Endodermal cell (in vitro differentiated cells): ENCODE measurements around the gene PROM1. TPM values are rescaled to one million over a fixed set of nuclear protein-coding genes. Genes with fewer than 3 reads are reported as not detected.

Experiments used
- DNase-seq: peaks from one replicate; pipeline ENCODE4 v3.0.0-alpha.2; 2017
- H3K27ac ChIP-seq: 2 replicates; pipeline ENCODE4 v1.5.1; 2013; ENCODE audit warnings: mild to moderate bottlenecking, low read depth, low read length, moderate library complexity
- H3K27me3 ChIP-seq: 2 replicates; pipeline ENCODE4 v1.6.1; 2013; ENCODE audit warnings: mild to moderate bottlenecking, low read length, moderate library complexity; ENCODE audit not compliant: insufficient read depth, control insufficient read depth, poor library complexity, severe bottlenecking
- H3K36me3 ChIP-seq: 2 replicates; pipeline ENCODE4 v1.7.0; 2013; ENCODE audit warnings: mild to moderate bottlenecking, low read length, moderate library complexity; ENCODE audit not compliant: control insufficient read depth, insufficient read depth
- H3K4me1 ChIP-seq: one replicate; pipeline ENCODE4 v1.7.0; 2013; ENCODE audit warnings: low read length; ENCODE audit not compliant: control insufficient read depth, insufficient read depth
- H3K4me3 ChIP-seq: 2 replicates; pipeline ENCODE4 v1.5.1; 2013; ENCODE audit warnings: mild to moderate bottlenecking, low read length, moderate library complexity
- H3K9ac ChIP-seq: 2 replicates; pipeline ENCODE4 v1.6.1; 2013; ENCODE audit warnings: mild to moderate bottlenecking, low read length, moderate library complexity; ENCODE audit not compliant: poor library complexity, severe bottlenecking; ENCODE audit errors: extremely low read depth
- H3K9me3 ChIP-seq: 2 replicates; pipeline ENCODE4 v1.6.1; 2013; ENCODE audit warnings: mild to moderate bottlenecking, low read length, moderate library complexity; ENCODE audit not compliant: control insufficient read depth
- H3K27ac Mint-ChIP-seq: 2 replicates; pipeline ENCODE4 v1.8.0; 2020; ENCODE audit warnings: mixed read lengths
- H3K27me3 Mint-ChIP-seq: 2 replicates; pipeline ENCODE4 v1.8.0; 2021; ENCODE audit warnings: mild to moderate bottlenecking, mixed read lengths; ENCODE audit not compliant: insufficient read depth
- H3K36me3 Mint-ChIP-seq: 2 replicates; pipeline ENCODE4 v1.8.0; 2020; ENCODE audit warnings: low read depth, mixed read lengths
- H3K4me1 Mint-ChIP-seq: 2 replicates; pipeline ENCODE4 v1.8.0; 2020; ENCODE audit warnings: mixed read lengths
- H3K4me3 Mint-ChIP-seq: 2 replicates; pipeline ENCODE4 v1.8.0; 2020; ENCODE audit warnings: mild to moderate bottlenecking, moderate library complexity, mixed read lengths
- H3K9me3 Mint-ChIP-seq: 2 replicates; pipeline ENCODE4 v1.8.0; 2020; ENCODE audit warnings: mild to moderate bottlenecking, mixed read lengths
- CTCF ChIP-seq: fragments of 200-600 bp; sonication (generic); conservative IDR thresholded peaks from 2 replicates; pipeline ENCODE4 v1.5.0; 2021; ENCODE audit warnings: antibody characterized with exemption, mild to moderate bottlenecking
- WGBS, 2 experiments: methylation state at CpG; one replicate each; pipeline versions ENCODE4 v1.1.5 to v1.1.7; 2013; ENCODE audit warnings: missing lambda C conversion rate in 2 of 2, mixed read lengths in 1 of 2; ENCODE audit not compliant: insufficient coverage in 1 of 2, insufficient read length in 1 of 2; 5-methylcytosine and 5-hydroxymethylcytosine counted together
- total RNA-seq, 2 donors: library from RNA; stranded (reverse); fragmentation: NEBNext Ultra II Directional in 1 of 2; extraction: Animal tissue kit (Norgen Biotek cat#: 25700) in 1 of 2; gene quantifications; 2 replicates in 1 of 2; 3 replicates in 1 of 2; pipeline ENCODE4 v1.2.1, GENCODE V29; 2021

PROM1 gene
- total RNA-seq, 2 donors from 2014 or later = 38.6 to 51.6 TPM

- H3K36me3 ChIP-seq = no peaks in the 10 kb centered on the region
- no peak for DNase-seq
- H3K27ac Mint-ChIP-seq = no peak overlapping the region
- peaks cover 3% of the 10 kb centered on the region for H3K4me1 ChIP-seq
- H3K4me1 Mint-ChIP-seq = peaks cover 12% of the 10 kb centered on the region
- WGBS, 2 experiments = 90 to 93% methylated on average over 4 to 7 of the region's 7 CpGs
- H3K27me3 ChIP-seq = no peaks in the 10 kb centered on the region
- no peak overlapping the region for H3K4me3 ChIP-seq
- H3K9me3 ChIP-seq = no peaks in the 10 kb centered on the region
- H3K9ac ChIP-seq = no peak overlapping the region
- H3K27ac ChIP-seq = no peak overlapping the region
- no peaks in the 10 kb centered on the region for H3K27me3 Mint-ChIP-seq
- H3K36me3 Mint-ChIP-seq = peaks cover 2% of the 10 kb centered on the region
- no peaks in the 10 kb centered on the region for H3K9me3 Mint-ChIP-seq
- H3K4me3 Mint-ChIP-seq = no peak overlapping the region
- no peak for TF ChIP-seq CTCF
Observed at GRCh38 chr4:16055873-16056272, 27.9 kb downstream of the PROM1 start.

- TF ChIP-seq CTCF = no peak
- no peaks in the 10 kb centered on the region for H3K27me3 ChIP-seq
- no peak overlapping the region for H3K9ac ChIP-seq
- no peaks in the 10 kb centered on the region for H3K36me3 ChIP-seq
- WGBS, 2 experiments = 96% methylated on average over 7 of the region's 7 CpGs; no CpG with 5 or more reads in 1 of the 2 experiments
- H3K4me1 ChIP-seq = peaks cover 3% of the 10 kb centered on the region
- H3K9me3 Mint-ChIP-seq = no peaks in the 10 kb centered on the region
- no peak overlapping the region for H3K27ac Mint-ChIP-seq
- no peaks in the 10 kb centered on the region for H3K9me3 ChIP-seq
- no peak overlapping the region for H3K4me3 Mint-ChIP-seq
- no peak overlapping the region for H3K4me3 ChIP-seq
- H3K4me1 Mint-ChIP-seq = peaks cover 13% of the 10 kb centered on the region
- H3K27ac ChIP-seq = no peak overlapping the region
- H3K27me3 Mint-ChIP-seq = no peaks in the 10 kb centered on the region
- H3K36me3 Mint-ChIP-seq = peaks cover 2% of the 10 kb centered on the region
- DNase-seq = no peak
Observed at GRCh38 chr4:16055471-16055870, 28.4 kb downstream of the PROM1 start.

GRCh38 chr4:16052939-16053338 lies 30.9 kb downstream of the PROM1 start:
- Histone ChIP-seq H3K36me3 (no peaks in the 10 kb centered on the region), H3K27me3 (no peaks in the 10 kb centered on the region), H3K27ac (no peak overlapping the region), H3K9ac (no peak overlapping the region), H3K9me3 (no peaks in the 10 kb centered on the region), H3K4me3 (no peak overlapping the region), H3K4me1 (peaks cover 9% of the 10 kb centered on the region)
- H3K4me1 Mint-ChIP-seq = peaks cover 22% of the 10 kb centered on the region
- H3K27me3 Mint-ChIP-seq = no peaks in the 10 kb centered on the region
- H3K36me3 Mint-ChIP-seq = peaks cover 2% of the 10 kb centered on the region
- TF ChIP-seq CTCF = no peak
- H3K4me3 Mint-ChIP-seq = no peak overlapping the region
- WGBS, 2 experiments = 93 to 94% methylated on average over 2 of the region's 2 CpGs
- no peak overlapping the region for H3K27ac Mint-ChIP-seq
- H3K9me3 Mint-ChIP-seq = no peaks in the 10 kb centered on the region
- no peak for DNase-seq
